Right atrium auricular region (tissue), 2 donors: Measurements from ENCODE around the gene C11orf54. TPM values are rescaled to one million over a fixed set of nuclear protein-coding genes. Genes with fewer than 3 reads are reported as not detected.

ENCODE experiments used
- DNase-seq: peaks from one replicate; pipeline ENCODE4 v3.0.0-alpha.2; 2019; ENCODE audit warnings: low spot score
- H3K27ac ChIP-seq, 2 donors: fragments of 200-600 bp; sonication (generic); 1 replicate in 1 of 2; 2 replicates in 1 of 2; pipeline ENCODE4 v1.5.1; 2016 to 2019
- H3K27me3 ChIP-seq, 2 donors: fragments of 200-600 bp; sonication (generic); one replicate each; pipeline versions ENCODE4 v1.5.1 to v1.6.0; 2017 to 2019
- H3K36me3 ChIP-seq: fragments of 200-600 bp; sonication (generic); one replicate; pipeline ENCODE4 v1.5.1; 2016
- H3K4me1 ChIP-seq, 2 donors: fragments of 200-600 bp; sonication (generic); one replicate each; pipeline versions ENCODE4 v1.5.1 to v1.6.0; 2017 to 2019
- H3K4me3 ChIP-seq, 2 donors: fragments of 200-600 bp; sonication (generic); 1 replicate in 1 of 2; 2 replicates in 1 of 2; pipeline ENCODE4 v1.5.1; 2017 to 2019; ENCODE audit warnings: mild to moderate bottlenecking in 1 of 2, moderate library complexity in 1 of 2
- H3K9me3 ChIP-seq, 2 donors: fragments of 200-600 bp; sonication (generic); one replicate each; pipeline ENCODE4 v1.5.1; 2019
- CTCF ChIP-seq, 2 donors: fragments of 200-600 bp; sonication (generic); IDR thresholded peaks; one replicate each; pipeline ENCODE4 v1.5.1; 2019; ENCODE audit warnings: antibody characterized with exemption in 2 of 2
- total RNA-seq, 2 donors: library from RNA; depleted of rRNA; stranded (reverse); fragments of >200 nt; gene quantifications; one replicate each; pipeline ENCODE4 v1.1.0, GENCODE V29; 2016

The C11orf54 gene
- total RNA-seq, 2 donors from 2014 or later = 29.5 to 37.2 TPM

- no peaks in the 10 kb centered on the region for H3K9me3 ChIP-seq
- H3K4me3 ChIP-seq = no peak overlapping the region
- H3K36me3 ChIP-seq = peaks cover 7% of the 10 kb centered on the region
- H3K27ac ChIP-seq = no peak overlapping the region
- DNase-seq = no peak
- H3K4me1 ChIP-seq = peaks cover 0 to 7% of the 10 kb centered on the region in 2 donors
- no peak for TF ChIP-seq CTCF (IDR thresholded peaks at IDR 0.05)
- no peaks in the 10 kb centered on the region for H3K27me3 ChIP-seq
Observed at GRCh38 chr11:93747122-93747521, 5.7 kb downstream of the C11orf54 start.

- H3K4me1 ChIP-seq = no peaks in the 10 kb centered on the region
- H3K27me3 ChIP-seq = no peaks in the 10 kb centered on the region
- no peak overlapping the region for H3K4me3 ChIP-seq
- no peak overlapping the region for H3K27ac ChIP-seq
- H3K9me3 ChIP-seq = no peaks in the 10 kb centered on the region
- H3K36me3 ChIP-seq = peaks cover 17% of the 10 kb centered on the region
- no peak for DNase-seq
- TF ChIP-seq CTCF (IDR thresholded peaks at IDR 0.05) = no peak
Observed at GRCh38 chr11:93751001-93751400, 9.5 kb downstream of the C11orf54 start.

- no peak for TF ChIP-seq CTCF (IDR thresholded peaks at IDR 0.05)
- Histone ChIP-seq H3K4me1 (no peaks in the 10 kb centered on the region), H3K27ac (no peak overlapping the region), H3K9me3 (no peaks in the 10 kb centered on the region), H3K36me3 (peaks cover 39% of the 10 kb centered on the region), H3K4me3 (no peak overlapping the region), H3K27me3 (no peaks in the 10 kb centered on the region)
- no peak for DNase-seq
Observed at GRCh38 chr11:93753241-93753640, 11.8 kb downstream of the C11orf54 start.

GRCh38 chr11:93756748-93757147, 15.3 kb downstream of the C11orf54 start:
- H3K4me1 ChIP-seq = no peaks in the 10 kb centered on the region
- H3K27ac ChIP-seq = no peak overlapping the region
- no peak for DNase-seq
- no peaks in the 10 kb centered on the region for H3K9me3 ChIP-seq
- no peaks in the 10 kb centered on the region for H3K27me3 ChIP-seq
- H3K4me3 ChIP-seq = no peak overlapping the region
- TF ChIP-seq CTCF (IDR thresholded peaks at IDR 0.05) = no peak
- H3K36me3 ChIP-seq = peaks cover 74% of the 10 kb centered on the region

GRCh38 chr11:93757301-93757700, 15.8 kb downstream of the C11orf54 start:
- DNase-seq = no peak
- Histone ChIP-seq H3K4me1 (no peaks in the 10 kb centered on the region), H3K27me3 (no peaks in the 10 kb centered on the region), H3K9me3 (no peaks in the 10 kb centered on the region), H3K36me3 (peaks cover 79% of the 10 kb centered on the region), H3K27ac (no peak overlapping the region), H3K4me3 (no peak overlapping the region)
- no peak for TF ChIP-seq CTCF (IDR thresholded peaks at IDR 0.05)
